NT2/D1 (cell line): ENCODE measurements around the gene TBC1D21.

Experiments
- SUZ12 ChIP-seq: IDR thresholded peaks from 2 replicates; pipeline ENCODE4 v1.6.1; 2011; ENCODE audit not compliant: insufficient read length, insufficient read depth; ENCODE audit errors: extremely low read depth
- YY1 ChIP-seq: IDR thresholded peaks from 2 replicates; pipeline ENCODE4 v1.6.1; 2011; ENCODE audit not compliant: insufficient read length, insufficient read depth
- ZNF274 ChIP-seq: IDR thresholded peaks from 2 replicates; pipeline ENCODE4 v1.6.1; 2011; ENCODE audit warnings: mild to moderate bottlenecking, low read depth, low read length

- TF ChIP-seq ZNF274 (no peak), YY1 (no peak), SUZ12 (no peak)
Measured at GRCh38 chr15:73891328-73892315, 18.3 kb downstream of the TBC1D21 start.
